ENCODE results near the gene CMTM8. TPM values are rescaled to one million over a fixed set of nuclear protein-coding genes. Genes with fewer than 3 reads are reported as not detected.

CMTM8 gene
- total and polyA plus RNA-seq, 2 donors: 4.1 to 16.2 TPM

GRCh38 chr3:32305361-32305876, 66.9 kb downstream of the CMTM8 start:
- WGBS: 97% methylated on average over 2 of the region's 2 CpGs
- DNase-seq (ENCODE audit: low read depth in 6 of 9, low spot score in 9 of 9): no peak
- no peak overlapping the region for H3K27ac ChIP-seq (ENCODE audit: low read depth in 1 of 2, low read length in 1 of 2)

GRCh38 chr3:32306072-32306471, 67.6 kb downstream of the CMTM8 start:
- Histone ChIP-seq H3K4me1 (ENCODE audit: control insufficient read depth in 2 of 2, insufficient read depth in 2 of 2, low read length in 2 of 2) (peaks cover 36 to 38% of the 10 kb centered on the region in 2 donors), H3K9me3 (ENCODE audit: control insufficient read depth in 2 of 2, insufficient read depth in 1 of 2, low read length in 1 of 2) (no peaks in the 10 kb centered on the region), H3K36me3 (ENCODE audit: control insufficient read depth in 2 of 2, insufficient read depth in 2 of 2, low read length in 1 of 2) (no peaks in the 10 kb centered on the region), H3K4me3 (ENCODE audit: low read length in 2 of 2) (no peak overlapping the region), H3K27me3 (ENCODE audit: control insufficient read depth in 2 of 2, insufficient read depth in 1 of 2, low read length in 1 of 2) (no peaks in the 10 kb centered on the region), H3K27ac (ENCODE audit: low read depth in 1 of 2, low read length in 1 of 2) (no peak overlapping the region)
- WGBS: 99% methylated on average over 3 of the region's 3 CpGs
- DNase-seq (ENCODE audit: low read depth in 6 of 9, low spot score in 9 of 9): no peak

More at GRCh38 chr3:32305361-32305876, 66.9 kb downstream of the CMTM8 start:
- Histone ChIP-seq H3K4me3 (ENCODE audit: low read length in 2 of 2) (no peak overlapping the region), H3K36me3 (ENCODE audit: control insufficient read depth in 2 of 2, insufficient read depth in 2 of 2, low read length in 1 of 2) (no peaks in the 10 kb centered on the region), H3K9me3 (ENCODE audit: control insufficient read depth in 2 of 2, insufficient read depth in 1 of 2, low read length in 1 of 2) (no peaks in the 10 kb centered on the region), H3K27me3 (ENCODE audit: control insufficient read depth in 2 of 2, insufficient read depth in 1 of 2, low read length in 1 of 2) (no peaks in the 10 kb centered on the region), H3K4me1 (ENCODE audit: control insufficient read depth in 2 of 2, insufficient read depth in 2 of 2, low read length in 2 of 2) (peaks cover 36 to 38% of the 10 kb centered on the region in 2 donors)

GRCh38 chr3:32307591-32307990, 69.1 kb downstream of the CMTM8 start:
- no peak for DNase-seq (ENCODE audit: low read depth in 6 of 9, low spot score in 9 of 9)
- no peak overlapping the region for H3K27ac ChIP-seq (ENCODE audit: low read depth in 1 of 2, low read length in 1 of 2)
- WGBS: 96% methylated on average over 3 of the region's 3 CpGs
- no peaks in the 10 kb centered on the region for H3K36me3 ChIP-seq (ENCODE audit: control insufficient read depth in 2 of 2, insufficient read depth in 2 of 2, low read length in 1 of 2)
- no peaks in the 10 kb centered on the region for H3K27me3 ChIP-seq (ENCODE audit: control insufficient read depth in 2 of 2, insufficient read depth in 1 of 2, low read length in 1 of 2)
- no peaks in the 10 kb centered on the region for H3K9me3 ChIP-seq (ENCODE audit: control insufficient read depth in 2 of 2, insufficient read depth in 1 of 2, low read length in 1 of 2)
- peaks cover 27 to 29% of the 10 kb centered on the region in 2 donors for H3K4me1 ChIP-seq (ENCODE audit: control insufficient read depth in 2 of 2, insufficient read depth in 2 of 2, low read length in 2 of 2)
- no peak overlapping the region for H3K4me3 ChIP-seq (ENCODE audit: low read length in 2 of 2)

- WGBS: 97% methylated on average over 4 of the region's 4 CpGs
- Histone ChIP-seq H3K4me1 (ENCODE audit: control insufficient read depth in 2 of 2, insufficient read depth in 2 of 2, low read length in 2 of 2) (peaks cover 20 to 25% of the 10 kb centered on the region in 2 donors), H3K9me3 (ENCODE audit: control insufficient read depth in 2 of 2, insufficient read depth in 1 of 2, low read length in 1 of 2) (no peaks in the 10 kb centered on the region), H3K4me3 (ENCODE audit: low read length in 2 of 2) (no peak overlapping the region), H3K27ac (ENCODE audit: low read depth in 1 of 2, low read length in 1 of 2) (no peak overlapping the region), H3K27me3 (ENCODE audit: control insufficient read depth in 2 of 2, insufficient read depth in 1 of 2, low read length in 1 of 2) (no peaks in the 10 kb centered on the region), H3K36me3 (ENCODE audit: control insufficient read depth in 2 of 2, insufficient read depth in 2 of 2, low read length in 1 of 2) (no peaks in the 10 kb centered on the region)
- no peak for DNase-seq (ENCODE audit: low read depth in 6 of 9, low spot score in 9 of 9)
Measured at GRCh38 chr3:32308378-32308777, 69.9 kb downstream of the CMTM8 start.

GRCh38 chr3:32309654-32310242, 71.3 kb downstream of the CMTM8 start:
- H3K4me1 ChIP-seq (ENCODE audit: control insufficient read depth in 2 of 2, insufficient read depth in 2 of 2, low read length in 2 of 2): peaks cover 16 to 24% of the 10 kb centered on the region in 2 donors

GRCh38 chr3:32310336-32310735, 71.9 kb downstream of the CMTM8 start:
- Histone ChIP-seq H3K27me3 (ENCODE audit: control insufficient read depth in 2 of 2, insufficient read depth in 1 of 2, low read length in 1 of 2) (no peaks in the 10 kb centered on the region), H3K27ac (ENCODE audit: low read depth in 1 of 2, low read length in 1 of 2) (no peak overlapping the region), H3K36me3 (ENCODE audit: control insufficient read depth in 2 of 2, insufficient read depth in 2 of 2, low read length in 1 of 2) (no peaks in the 10 kb centered on the region), H3K4me3 (ENCODE audit: low read length in 2 of 2) (no peak overlapping the region), H3K4me1 (ENCODE audit: control insufficient read depth in 2 of 2, insufficient read depth in 2 of 2, low read length in 2 of 2) (peaks cover 12 to 20% of the 10 kb centered on the region in 2 donors), H3K9me3 (ENCODE audit: control insufficient read depth in 2 of 2, insufficient read depth in 1 of 2, low read length in 1 of 2) (no peaks in the 10 kb centered on the region)
- WGBS: 96% methylated on average over 5 of the region's 5 CpGs
- no peak for DNase-seq (ENCODE audit: low read depth in 6 of 9, low spot score in 9 of 9)

More at GRCh38 chr3:32309654-32310242, 71.3 kb downstream of the CMTM8 start:
- no peak overlapping the region for H3K4me3 ChIP-seq (ENCODE audit: low read length in 2 of 2)
- H3K9me3 ChIP-seq (ENCODE audit: control insufficient read depth in 2 of 2, insufficient read depth in 1 of 2, low read length in 1 of 2): no peaks in the 10 kb centered on the region
- 73% methylated on average over 5 of the region's 5 CpGs for WGBS
- H3K27me3 ChIP-seq (ENCODE audit: control insufficient read depth in 2 of 2, insufficient read depth in 1 of 2, low read length in 1 of 2): no peaks in the 10 kb centered on the region
- no peak overlapping the region for H3K27ac ChIP-seq (ENCODE audit: low read depth in 1 of 2, low read length in 1 of 2)
- H3K36me3 ChIP-seq (ENCODE audit: control insufficient read depth in 2 of 2, insufficient read depth in 2 of 2, low read length in 1 of 2): no peaks in the 10 kb centered on the region
- no peak for DNase-seq (ENCODE audit: low read depth in 6 of 9, low spot score in 9 of 9)

GRCh38 chr3:32310918-32311839, 72.7 kb downstream of the CMTM8 start:
- Histone ChIP-seq H3K4me3 (ENCODE audit: low read length in 2 of 2) (no peak overlapping the region), H3K27ac (ENCODE audit: low read depth in 1 of 2, low read length in 1 of 2) (no peak overlapping the region), H3K4me1 (ENCODE audit: control insufficient read depth in 2 of 2, insufficient read depth in 2 of 2, low read length in 2 of 2) (peaks cover 4 to 19% of the 10 kb centered on the region in 2 donors), H3K27me3 (ENCODE audit: control insufficient read depth in 2 of 2, insufficient read depth in 1 of 2, low read length in 1 of 2) (no peaks in the 10 kb centered on the region), H3K9me3 (ENCODE audit: control insufficient read depth in 2 of 2, insufficient read depth in 1 of 2, low read length in 1 of 2) (no peaks in the 10 kb centered on the region), H3K36me3 (ENCODE audit: control insufficient read depth in 2 of 2, insufficient read depth in 2 of 2, low read length in 1 of 2) (no peaks in the 10 kb centered on the region)
- no peak for DNase-seq (ENCODE audit: low read depth in 6 of 9, low spot score in 9 of 9)
- WGBS: 91% methylated on average over 15 of the region's 15 CpGs

GRCh38 chr3:32312251-32312650, 73.8 kb downstream of the CMTM8 start:
- DNase-seq (ENCODE audit: low read depth in 6 of 9, low spot score in 9 of 9): no peak
- no peaks in the 10 kb centered on the region for H3K27me3 ChIP-seq (ENCODE audit: control insufficient read depth in 2 of 2, insufficient read depth in 1 of 2, low read length in 1 of 2)
- H3K36me3 ChIP-seq (ENCODE audit: control insufficient read depth in 2 of 2, insufficient read depth in 2 of 2, low read length in 1 of 2): no peaks in the 10 kb centered on the region
- H3K4me3 ChIP-seq (ENCODE audit: low read length in 2 of 2): no peak overlapping the region
- 41% methylated on average over 1 of the region's 1 CpG for WGBS
- no peaks in the 10 kb centered on the region for H3K9me3 ChIP-seq (ENCODE audit: control insufficient read depth in 2 of 2, insufficient read depth in 1 of 2, low read length in 1 of 2)
- no peak overlapping the region for H3K27ac ChIP-seq (ENCODE audit: low read depth in 1 of 2, low read length in 1 of 2)
- peaks cover 3 to 19% of the 10 kb centered on the region in 2 donors for H3K4me1 ChIP-seq (ENCODE audit: control insufficient read depth in 2 of 2, insufficient read depth in 2 of 2, low read length in 2 of 2)

GRCh38 chr3:32313169-32313568, 74.7 kb downstream of the CMTM8 start:
- no peaks in the 10 kb centered on the region for H3K36me3 ChIP-seq (ENCODE audit: control insufficient read depth in 2 of 2, insufficient read depth in 2 of 2, low read length in 1 of 2)
- no peak overlapping the region for H3K27ac ChIP-seq (ENCODE audit: low read depth in 1 of 2, low read length in 1 of 2)
- peaks cover 3 to 19% of the 10 kb centered on the region in 2 donors for H3K4me1 ChIP-seq (ENCODE audit: control insufficient read depth in 2 of 2, insufficient read depth in 2 of 2, low read length in 2 of 2)
- WGBS: 97% methylated on average over 6 of the region's 6 CpGs
- no peak for DNase-seq (ENCODE audit: low read depth in 6 of 9, low spot score in 9 of 9)
- no peaks in the 10 kb centered on the region for H3K9me3 ChIP-seq (ENCODE audit: control insufficient read depth in 2 of 2, insufficient read depth in 1 of 2, low read length in 1 of 2)
- no peak overlapping the region for H3K4me3 ChIP-seq (ENCODE audit: low read length in 2 of 2)
- no peaks in the 10 kb centered on the region for H3K27me3 ChIP-seq (ENCODE audit: control insufficient read depth in 2 of 2, insufficient read depth in 1 of 2, low read length in 1 of 2)
